Fibroblast of lung (primary cell): ENCODE data around the gene AKT1. TPM values are rescaled to one million over a fixed set of nuclear protein-coding genes. Genes with fewer than 3 reads are reported as not detected.

Experiments used
- DNase-seq, 2 donors: peaks; one replicate each; pipeline versions ENCODE4 v3.0.0 to v3.0.0-alpha.2; 2010; ENCODE audit warnings: low read depth in 2 of 2
- H2AFZ ChIP-seq: 2 replicates; pipeline ENCODE4 v1.5.1; 2012; ENCODE audit warnings: low read length, control low read depth, inconsistent platforms
- H3K27ac ChIP-seq: 2 replicates; pipeline ENCODE4 v1.5.1; 2011; ENCODE audit warnings: low read length, control low read depth; ENCODE audit not compliant: insufficient read depth
- H3K27me3 ChIP-seq: 2 replicates; pipeline ENCODE4 v1.5.1; 2011; ENCODE audit warnings: mild to moderate bottlenecking, low read length; ENCODE audit not compliant: control insufficient read depth, insufficient read depth
- H3K36me3 ChIP-seq: 2 replicates; pipeline ENCODE4 v1.5.1; 2011; ENCODE audit warnings: low read length; ENCODE audit not compliant: control insufficient read depth, insufficient read depth
- H3K4me1 ChIP-seq: 2 replicates; pipeline ENCODE4 v1.5.1; 2011; ENCODE audit warnings: low read length; ENCODE audit not compliant: control insufficient read depth, insufficient read depth; ENCODE audit errors: extremely low read depth
- H3K4me2 ChIP-seq: 2 replicates; pipeline ENCODE4 v1.5.1; 2011; ENCODE audit warnings: low read length, control low read depth; ENCODE audit not compliant: insufficient read depth; ENCODE audit errors: extremely low read depth
- H3K4me3 ChIP-seq, 4 experiments: fragments of 200-600 bp in 1 of 4; sonication (generic) in 1 of 4; replicated peaks in 1 of 4; 2 replicates each; pipeline ENCODE4 v1.5.1; 2011 to 2016; ENCODE audit warnings: low read length in 4 of 4, low read depth in 3 of 4, mild to moderate bottlenecking in 3 of 4, control low read depth in 2 of 4, inconsistent platforms in 1 of 4, mixed read lengths in 1 of 4; ENCODE audit not compliant: insufficient read depth in 1 of 4; ENCODE audit errors: control extremely low read depth in 1 of 4
- H3K79me2 ChIP-seq: 2 replicates; pipeline ENCODE4 v1.5.1; 2012; ENCODE audit warnings: mild to moderate bottlenecking, low read length, inconsistent platforms; ENCODE audit not compliant: control insufficient read depth, insufficient read depth
- H3K9ac ChIP-seq: 2 replicates; pipeline ENCODE4 v1.5.1; 2011; ENCODE audit warnings: mild to moderate bottlenecking, low read length, control low read depth; ENCODE audit not compliant: insufficient read depth
- H3K9me3 ChIP-seq: 2 replicates; pipeline ENCODE4 v1.5.1; 2012; ENCODE audit warnings: low read depth, low read length; ENCODE audit not compliant: control insufficient read depth, insufficient read depth
- H4K20me1 ChIP-seq: 2 replicates; pipeline ENCODE4 v1.5.1; 2011; ENCODE audit warnings: low read length; ENCODE audit not compliant: control insufficient read depth, insufficient read depth; ENCODE audit errors: extremely low read depth
- CTCF ChIP-seq, 2 donors: IDR thresholded peaks in 1 of 2; conservative IDR thresholded peaks in 1 of 2; 1 replicate in 1 of 2; 2 replicates in 1 of 2; pipeline ENCODE4 v1.5.1; 2011 to 2012; ENCODE audit warnings: low read length in 2 of 2, control low read depth in 1 of 2, inconsistent platforms in 1 of 2, low read depth in 1 of 2, mild to moderate bottlenecking in 1 of 2
- EZH2 ChIP-seq: IDR thresholded peaks from 2 replicates; pipeline ENCODE4 v1.5.1; 2012; ENCODE audit warnings: low read length, control low read depth, mild to moderate bottlenecking; ENCODE audit errors: missing control alignments
- polyA plus RNA-seq, 2 donors: library from polyadenylated mRNA; depleted of rRNA in 1 of 2; stranded (reverse) in 1 of 2; unstranded in 1 of 2; fragments of >200 nt; gene quantifications; 2 replicates each; pipeline ENCODE4 v1.2.1, GENCODE V29; 2011 to 2012; ENCODE audit warnings: missing spikeins in 1 of 2
- total RNA-seq: library from RNA; depleted of rRNA; stranded (reverse); fragments of >200 nt; gene quantifications from 2 replicates; pipeline ENCODE4 v1.2.1, GENCODE V29; 2014

The AKT1 gene
- total and polyA plus RNA-seq, 2 donors (not counting 1 experiment from before 2014, with no cell fraction given): 83.2 to 127 TPM

- no peak overlapping the region for H3K27ac ChIP-seq
- no peak overlapping the region for H3K9ac ChIP-seq
- no peaks in the 10 kb centered on the region for H3K4me1 ChIP-seq
- H4K20me1 ChIP-seq: no peaks in the 10 kb centered on the region
- H3K9me3 ChIP-seq: no peaks in the 10 kb centered on the region
- no peak overlapping the region for H3K4me3 ChIP-seq
- TF ChIP-seq EZH2: no peak
- TF ChIP-seq CTCF (conservative IDR thresholded peaks at IDR 0.05 in 1 of 2, IDR thresholded peaks at IDR 0.05 in 1 of 2; ENCODE audit: low read depth in 1 of 2, low read length in 2 of 2): no peak
- H3K36me3 ChIP-seq: peaks cover 17% of the 10 kb centered on the region
- H3K27me3 ChIP-seq: no peaks in the 10 kb centered on the region
- no peak overlapping the region for H3K4me2 ChIP-seq
- peaks cover 41% of the 10 kb centered on the region for H3K79me2 ChIP-seq
- H2AFZ ChIP-seq: no peak overlapping the region
- DNase-seq: no peak
Measured at GRCh38 chr14:104788161-104788818, 7.3 kb downstream of the AKT1 start.

- Histone ChIP-seq H4K20me1 (no peaks in the 10 kb centered on the region), H3K4me3 (no peak overlapping the region), H3K9me3 (no peaks in the 10 kb centered on the region), H2AFZ (no peak overlapping the region), H3K27me3 (no peaks in the 10 kb centered on the region), H3K27ac (no peak overlapping the region), H3K4me1 (no peaks in the 10 kb centered on the region), H3K9ac (no peak overlapping the region), H3K79me2 (peaks cover 35% of the 10 kb centered on the region), H3K4me2 (no peak overlapping the region), H3K36me3 (peaks cover 17% of the 10 kb centered on the region)
- no peak for DNase-seq
- TF ChIP-seq EZH2: no peak
- no peak for TF ChIP-seq CTCF (conservative IDR thresholded peaks at IDR 0.05 in 1 of 2, IDR thresholded peaks at IDR 0.05 in 1 of 2; ENCODE audit: low read depth in 1 of 2, low read length in 2 of 2)
Measured at GRCh38 chr14:104787736-104788135, 7.8 kb downstream of the AKT1 start.

- H3K4me2 ChIP-seq: no peak overlapping the region
- no peaks in the 10 kb centered on the region for H3K27me3 ChIP-seq
- H3K79me2 ChIP-seq: peaks cover 28% of the 10 kb centered on the region
- peak overlapping the region; percentile 7 for H3K9ac ChIP-seq
- H2AFZ ChIP-seq: no peak overlapping the region
- peaks cover 16% of the 10 kb centered on the region for H3K36me3 ChIP-seq
- no peaks in the 10 kb centered on the region for H4K20me1 ChIP-seq
- no peak for TF ChIP-seq EZH2
- TF ChIP-seq CTCF (conservative IDR thresholded peaks at IDR 0.05 in 1 of 2, IDR thresholded peaks at IDR 0.05 in 1 of 2; ENCODE audit: low read depth in 1 of 2, low read length in 2 of 2): no peak
- no peak overlapping the region for H3K27ac ChIP-seq
- no peaks in the 10 kb centered on the region for H3K9me3 ChIP-seq
- no peaks in the 10 kb centered on the region for H3K4me1 ChIP-seq
- no peak for DNase-seq
- no peak overlapping the region for H3K4me3 ChIP-seq
Measured at GRCh38 chr14:104786726-104787675, 8.5 kb downstream of the AKT1 start.
